ENCODE results near the gene ULK4.
"Not testable (repeated sequence)": the region's sequence is repeated elsewhere in the genome, so short reads cannot be mapped to it uniquely, and the experiment has no call there.

ULK4 gene

GRCh38 chr3:41583014-41583413 is 378.9 kb downstream of the ULK4 start:
- in situ Hi-C loops (cut with MboI; ENCODE audit: low sequenced_read_pairs), result no loop called here

- in situ Hi-C loops (cut with MboI; ENCODE audit: low sequenced_read_pairs), result no loop called here
These were observed 380.2 kb downstream of the ULK4 start for GRCh38 chr3:41581700-41582099.

GRCh38 chr3:41580274-41580959 is 381.5 kb downstream of the ULK4 start:
- in situ Hi-C loops (cut with MboI; ENCODE audit: low sequenced_read_pairs), result no loop called here

DNA sequence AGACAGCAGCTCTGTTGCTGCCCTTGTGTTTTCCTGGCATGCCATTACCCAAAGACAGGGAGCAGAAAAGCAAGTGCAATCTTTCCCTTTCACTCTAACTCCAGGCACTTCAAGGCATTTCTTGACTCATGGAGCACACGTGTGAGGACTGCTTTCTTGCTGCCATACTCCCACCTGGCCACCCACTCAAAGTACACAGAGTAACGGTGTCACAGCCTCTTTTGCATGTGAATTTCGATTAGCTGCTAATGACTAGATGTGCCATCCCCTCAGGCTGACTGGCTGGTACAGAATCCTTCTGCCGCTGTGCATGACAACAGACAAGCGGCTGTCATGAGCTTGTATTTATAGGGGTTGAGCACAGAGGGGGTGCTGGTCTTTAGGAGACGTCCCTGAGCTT is 382.0 kb downstream of the ULK4 start:
- in situ Hi-C loops (cut with MboI; ENCODE audit: low sequenced_read_pairs), result no loop called here

DNA sequence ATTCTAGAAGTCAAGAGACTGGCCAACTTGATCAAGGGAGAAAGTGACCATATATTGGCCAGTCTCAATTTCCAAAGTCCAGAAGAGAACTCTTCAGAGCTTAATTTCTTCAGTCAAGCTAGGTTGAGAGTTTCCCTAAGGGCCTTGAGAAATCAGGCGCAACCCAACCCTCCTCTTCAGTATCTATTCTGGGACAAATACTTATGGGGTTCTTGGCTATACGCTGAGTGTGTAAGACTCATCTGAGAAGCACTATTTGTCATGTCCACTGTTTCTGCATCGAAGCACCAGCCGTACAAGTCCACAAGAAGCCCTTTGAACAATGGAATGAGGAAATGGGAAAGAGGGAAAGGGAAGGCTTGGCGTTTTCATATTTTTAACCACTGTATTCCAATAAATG is 383.1 kb downstream of the ULK4 start:
- in situ Hi-C loops (cut with MboI; ENCODE audit: low sequenced_read_pairs), result no loop called here

GRCh38 chr3:41575724-41576123 is 386.2 kb downstream of the ULK4 start:
- in situ Hi-C loops (cut with MboI; ENCODE audit: low sequenced_read_pairs), result no loop called here

GRCh38 chr3:41574900-41575299 is 387.0 kb downstream of the ULK4 start:
- in situ Hi-C loops (cut with MboI; ENCODE audit: low sequenced_read_pairs), result no loop called here

GRCh38 chr3:41573591-41573990 is 388.3 kb downstream of the ULK4 start:
- in situ Hi-C loops (cut with MboI; ENCODE audit: low sequenced_read_pairs), result no loop called here

DNA sequence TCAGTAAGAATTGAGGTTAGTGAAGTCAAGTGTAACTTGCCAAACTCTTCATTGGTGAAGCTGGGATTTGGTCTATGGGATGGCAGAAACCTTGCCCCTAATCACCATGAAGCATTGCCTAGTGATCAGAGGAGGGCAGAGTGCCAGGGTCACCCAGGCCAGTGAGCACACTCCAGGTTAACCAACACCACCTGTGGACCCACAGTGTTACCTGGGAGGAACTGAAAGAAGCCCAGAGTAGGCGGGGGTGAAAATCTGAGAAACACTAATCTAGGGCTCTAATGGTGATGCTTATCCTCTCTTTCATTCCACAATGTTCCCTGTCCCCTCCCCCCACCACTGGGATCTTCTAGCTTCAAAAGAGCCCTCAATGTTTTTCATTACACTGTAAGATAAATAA is 389.8 kb downstream of the ULK4 start:
- in situ Hi-C loops (cut with MboI; ENCODE audit: low sequenced_read_pairs), result no loop called here

GRCh38 chr3:41569632-41570305 is 392.1 kb downstream of the ULK4 start:
- in situ Hi-C loops (cut with MboI; ENCODE audit: low sequenced_read_pairs), result no loop called here

- in situ Hi-C loops (cut with MboI; ENCODE audit: low sequenced_read_pairs), result no loop called here
These were observed 395.9 kb downstream of the ULK4 start for GRCh38 chr3:41565948-41566514.

- in situ Hi-C loops (cut with MboI; ENCODE audit: low sequenced_read_pairs), result no loop called here
These were observed 396.9 kb downstream of the ULK4 start for GRCh38 chr3:41565003-41565402.

DNA sequence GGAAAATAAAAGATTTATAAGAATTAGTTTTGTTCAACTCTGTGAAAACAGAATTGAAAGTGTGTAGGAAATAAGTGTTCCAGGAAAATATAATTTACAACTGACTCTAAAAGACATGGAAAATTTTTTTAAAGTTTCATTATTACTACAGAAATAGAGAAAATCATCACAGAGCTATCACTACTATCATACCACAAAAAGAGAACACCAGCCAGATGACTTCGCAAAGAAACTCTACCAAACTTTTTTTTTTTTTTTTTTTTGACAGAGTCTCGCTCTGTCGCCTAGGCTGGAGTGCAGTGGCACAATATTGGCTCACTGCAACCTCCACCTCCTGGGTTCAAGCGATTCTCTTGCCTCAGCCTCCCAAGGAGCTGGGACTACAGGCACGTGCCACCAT is 405.7 kb downstream of the ULK4 start:
- in situ Hi-C loops (cut with MboI; ENCODE audit: low sequenced_read_pairs), result not testable (repeated sequence)

DNA sequence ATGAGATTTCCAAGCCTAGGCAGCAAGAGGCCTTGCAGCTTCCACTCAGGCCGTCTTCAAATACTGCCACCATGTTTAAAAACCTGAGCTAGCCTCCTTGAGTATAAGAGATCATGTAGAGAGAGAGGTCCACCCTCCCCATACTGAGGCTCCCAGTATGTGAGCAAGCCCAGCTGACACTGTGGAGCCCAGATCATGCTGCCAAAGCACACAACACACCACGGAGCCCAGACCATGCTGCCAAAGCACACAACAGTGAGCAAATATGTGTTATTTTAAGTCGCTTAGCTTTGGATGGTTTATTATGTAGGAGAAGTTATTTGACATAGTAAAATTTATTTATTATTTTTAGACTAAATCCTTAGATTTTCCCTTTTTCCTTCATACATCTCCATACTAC is 428.9 kb downstream of the ULK4 start:
- in situ Hi-C loops (cut with MboI; ENCODE audit: low sequenced_read_pairs), result no loop called here

DNA sequence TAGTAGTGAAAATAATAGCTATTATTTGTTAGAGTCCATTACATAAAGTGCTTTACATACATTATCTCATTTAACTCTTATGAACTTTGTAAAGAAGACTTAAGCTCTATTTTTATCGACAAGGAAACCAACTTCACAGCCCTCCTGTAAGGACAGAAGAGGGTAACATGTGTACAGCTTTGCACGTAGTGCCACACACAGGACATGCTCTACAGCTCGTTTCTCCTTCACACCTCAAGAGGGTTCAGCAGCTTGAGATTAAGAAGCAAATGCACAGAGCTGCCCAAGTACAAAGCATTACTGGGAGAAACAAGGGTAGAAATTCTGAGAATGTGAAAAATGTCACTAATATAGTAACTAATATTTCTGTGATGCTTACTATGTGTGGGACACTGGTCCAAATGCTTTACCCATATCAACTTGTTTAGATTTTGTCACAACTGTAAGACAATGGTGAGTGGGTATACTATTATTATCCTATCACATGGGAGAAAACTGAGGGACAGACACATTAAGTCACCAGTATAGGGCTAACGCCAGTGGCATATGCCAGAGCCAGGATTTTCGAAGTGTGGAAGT is 434.8 kb downstream of the ULK4 start:
- in situ Hi-C loops (cut with MboI; ENCODE audit: low sequenced_read_pairs), result no loop called here

GRCh38 chr3:41525303-41526064 is 436.4 kb downstream of the ULK4 start:
- in situ Hi-C loops (cut with MboI; ENCODE audit: low sequenced_read_pairs), result no loop called here

- in situ Hi-C loops (cut with MboI; ENCODE audit: low sequenced_read_pairs), result no loop called here
These were observed 438.0 kb downstream of the ULK4 start for GRCh38 chr3:41523897-41524296.

DNA sequence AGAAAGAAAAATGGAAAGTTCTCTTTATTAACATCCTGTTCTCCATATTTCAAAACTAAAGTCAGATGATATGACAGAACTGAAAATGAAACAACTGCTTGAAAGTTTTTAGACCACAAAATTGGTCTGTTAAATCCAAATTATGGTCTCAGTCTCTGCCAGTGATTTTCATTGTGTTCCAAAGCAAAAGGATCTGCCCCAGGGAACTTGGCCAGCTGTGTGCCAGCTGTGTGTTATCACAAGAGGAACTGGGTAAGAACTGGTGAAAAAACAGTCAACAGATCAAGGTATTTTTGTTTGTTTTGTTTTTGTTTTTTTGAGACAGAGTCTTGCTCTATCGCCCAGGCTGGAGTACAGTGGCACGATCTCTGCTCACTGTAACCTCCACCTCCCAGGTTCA is 439.3 kb downstream of the ULK4 start:
- in situ Hi-C loops (cut with MboI; ENCODE audit: low sequenced_read_pairs), result no loop called here

DNA sequence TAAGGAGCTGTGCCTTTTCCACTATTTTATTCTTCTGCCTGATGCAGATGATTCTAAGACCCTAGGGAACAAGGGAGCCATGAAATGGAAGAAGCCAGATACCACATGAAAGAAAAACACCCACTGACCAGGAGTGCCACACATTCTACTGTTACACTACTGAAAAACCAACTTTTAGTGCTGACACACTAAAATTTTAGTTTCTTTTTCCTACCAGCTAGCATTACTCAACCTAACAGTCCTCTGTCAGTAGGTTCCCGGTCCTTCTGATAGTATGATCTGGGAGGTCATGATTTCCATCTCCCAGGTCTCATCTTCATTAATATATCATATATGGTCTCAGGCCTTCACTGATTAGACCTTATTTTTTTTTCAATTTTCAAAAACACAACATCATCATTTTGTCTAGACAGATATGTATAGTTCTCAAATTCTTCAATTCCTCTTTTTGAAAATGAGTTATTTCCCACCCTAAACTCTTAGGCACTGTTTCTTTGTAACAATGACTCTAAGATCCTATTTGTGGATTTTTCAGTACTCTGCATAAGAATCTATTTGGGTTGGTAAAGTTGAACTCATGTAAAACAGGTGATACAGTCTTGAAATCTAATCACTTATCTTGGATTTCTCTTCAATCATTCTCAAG is 440.8 kb downstream of the ULK4 start:
- in situ Hi-C loops (cut with MboI; ENCODE audit: low sequenced_read_pairs), result no loop called here

GRCh38 chr3:41519746-41520145 is 442.2 kb downstream of the ULK4 start:
- in situ Hi-C loops (cut with MboI; ENCODE audit: low sequenced_read_pairs), result no loop called here

DNA sequence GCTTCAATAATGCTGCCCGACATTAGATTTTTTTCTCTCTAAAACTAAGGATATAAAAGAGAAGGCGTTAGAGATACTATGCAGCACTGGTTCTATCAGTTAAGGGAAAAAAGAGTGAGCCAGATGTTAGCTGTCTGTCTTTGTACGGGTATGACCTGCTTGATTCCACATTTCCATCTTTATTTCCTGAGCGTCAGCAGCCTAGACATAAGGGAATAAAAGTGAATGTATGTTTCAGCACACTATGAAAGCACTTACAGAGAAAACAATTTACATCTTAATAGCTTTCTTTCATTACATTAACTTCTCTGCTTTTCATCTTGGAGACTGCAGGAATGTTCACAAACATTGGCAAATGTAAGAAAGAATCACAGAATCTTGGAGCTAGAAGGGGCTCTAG is 443.3 kb downstream of the ULK4 start:
- in situ Hi-C loops (cut with MboI; ENCODE audit: low sequenced_read_pairs), result no loop called here

Data from hTERT RPE-1 (cell line).